Neural crest cell (in vitro differentiated cells): ENCODE data around the gene SLC26A8. TPM values are rescaled to one million over a fixed set of nuclear protein-coding genes. Genes with fewer than 3 reads are reported as not detected.
"Not testable (repeated sequence)": the region's sequence is repeated elsewhere in the genome, so short reads cannot be mapped to it uniquely, and the experiment has no call there.

Experiments used
- DNase-seq: peaks from one replicate; pipeline ENCODE4 v3.0.0; 2021; ENCODE audit warnings: low read depth, mixed read lengths, low spot score
- H3K27ac Mint-ChIP-seq: one replicate; pipeline ENCODE4 v1.8.0; 2021; ENCODE audit warnings: mild to moderate bottlenecking, mixed read lengths; ENCODE audit not compliant: unreplicated experiment
- H3K27me3 Mint-ChIP-seq: 2 replicates; pipeline ENCODE4 v1.8.0; 2021; ENCODE audit warnings: low read depth, mild to moderate bottlenecking, mixed read lengths
- H3K36me3 Mint-ChIP-seq: 2 replicates; pipeline ENCODE4 v1.8.0; 2021; ENCODE audit warnings: low read depth, mild to moderate bottlenecking, mixed read lengths
- H3K4me1 Mint-ChIP-seq: 2 replicates; pipeline ENCODE4 v1.8.0; 2021; ENCODE audit warnings: mixed read lengths
- H3K4me3 Mint-ChIP-seq: one replicate; pipeline ENCODE4 v1.8.0; 2021; ENCODE audit warnings: mild to moderate bottlenecking, mixed read lengths
- H3K9me3 Mint-ChIP-seq: 2 replicates; pipeline ENCODE4 v1.8.0; 2021; ENCODE audit warnings: mixed read lengths
- CTCF ChIP-seq: fragments of 200-600 bp; sonication (generic); conservative IDR thresholded peaks from 2 replicates; pipeline ENCODE4 v1.5.0; 2021; ENCODE audit warnings: antibody characterized with exemption, mild to moderate bottlenecking
- total RNA-seq: library from RNA; stranded (reverse); gene quantifications from 2 replicates; pipeline ENCODE4 v1.2.1, GENCODE V29; 2021

SLC26A8 gene
- total RNA-seq, 1 donor from 2014 or later, result 0.33 TPM

DNA sequence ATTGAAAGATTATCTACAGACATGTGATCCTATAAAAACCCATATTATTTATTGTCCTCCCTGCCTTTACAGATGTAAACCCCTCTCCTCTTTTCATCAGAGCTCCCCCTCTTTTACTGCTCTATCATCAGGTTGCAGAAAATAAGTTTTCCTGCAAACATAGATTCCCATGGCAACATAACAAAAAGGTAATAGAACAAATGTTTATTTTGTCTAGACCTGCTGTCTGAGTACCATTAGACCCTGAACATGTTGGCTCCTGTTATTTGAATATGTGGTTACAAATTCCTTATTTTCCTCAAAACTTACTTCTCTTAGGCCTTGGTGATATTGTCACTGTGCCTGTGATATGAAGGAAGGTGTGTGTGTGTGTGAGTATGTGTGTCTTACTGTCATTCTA is 14.7 kb upstream of the SLC26A8 start:
- H3K4me1 Mint-ChIP-seq, result peaks cover 17% of the 10 kb centered on the region
- H3K27ac Mint-ChIP-seq, result no peak overlapping the region
- peaks cover under 1% of the 10 kb centered on the region for H3K36me3 Mint-ChIP-seq
- no peak overlapping the region for H3K4me3 Mint-ChIP-seq
- H3K9me3 Mint-ChIP-seq, result no peaks in the 10 kb centered on the region
- H3K27me3 Mint-ChIP-seq, result no peaks in the 10 kb centered on the region
- no peak for DNase-seq
- no peak for TF ChIP-seq CTCF

DNA sequence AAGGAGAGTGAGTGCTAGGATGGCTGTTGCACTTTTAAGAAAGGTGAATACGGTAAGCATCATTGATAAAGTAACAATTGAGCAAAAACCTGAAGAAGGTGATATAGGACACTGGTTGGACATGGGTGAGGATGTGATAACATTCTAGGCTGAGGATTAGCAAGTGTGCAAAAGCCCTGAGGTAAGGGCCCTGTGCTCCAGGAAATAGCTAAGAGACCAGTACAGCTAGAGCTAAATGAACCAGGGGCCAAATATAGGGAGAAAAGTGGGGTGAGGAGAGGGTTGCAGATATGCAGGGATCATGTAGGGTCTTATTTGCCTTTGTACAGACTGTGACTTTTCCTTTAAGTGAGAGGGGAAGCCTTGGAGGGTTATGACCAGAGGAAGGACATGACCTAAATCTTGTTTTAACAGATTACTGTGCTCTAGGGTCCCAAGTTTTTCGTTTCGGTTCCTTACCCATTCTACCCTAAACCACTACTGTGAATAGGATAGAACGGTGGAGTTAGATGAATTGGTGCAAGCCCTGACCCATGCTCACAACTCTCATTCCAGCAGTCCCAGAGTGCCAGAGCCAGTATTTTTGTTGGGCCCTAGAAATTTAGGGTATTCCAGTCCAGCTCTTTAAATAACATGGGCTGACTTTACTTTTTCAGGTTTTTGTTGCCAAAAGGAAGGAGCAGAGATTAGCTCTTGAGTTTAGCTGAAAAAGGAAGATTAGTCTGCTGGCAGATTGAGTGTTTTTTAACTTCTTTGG is 13.9 kb upstream of the SLC26A8 start:
- no peak for DNase-seq
- Mint-ChIP-seq H3K27ac (no peak overlapping the region), H3K27me3 (no peaks in the 10 kb centered on the region), H3K4me3 (no peak overlapping the region), H3K4me1 (peaks cover 17% of the 10 kb centered on the region), H3K9me3 (no peaks in the 10 kb centered on the region), H3K36me3 (no peaks in the 10 kb centered on the region)
- no peak for TF ChIP-seq CTCF

- no peak for TF ChIP-seq CTCF
- no peak for DNase-seq
- no peak overlapping the region for H3K4me3 Mint-ChIP-seq
- no peaks in the 10 kb centered on the region for H3K27me3 Mint-ChIP-seq
- H3K36me3 Mint-ChIP-seq, result peaks cover 3% of the 10 kb centered on the region
- peaks cover 19% of the 10 kb centered on the region for H3K4me1 Mint-ChIP-seq
- H3K27ac Mint-ChIP-seq, result no peak overlapping the region
- no peaks in the 10 kb centered on the region for H3K9me3 Mint-ChIP-seq
Measured at GRCh38 chr6:36035225-36035624, 10.8 kb upstream of the SLC26A8 start.

DNA sequence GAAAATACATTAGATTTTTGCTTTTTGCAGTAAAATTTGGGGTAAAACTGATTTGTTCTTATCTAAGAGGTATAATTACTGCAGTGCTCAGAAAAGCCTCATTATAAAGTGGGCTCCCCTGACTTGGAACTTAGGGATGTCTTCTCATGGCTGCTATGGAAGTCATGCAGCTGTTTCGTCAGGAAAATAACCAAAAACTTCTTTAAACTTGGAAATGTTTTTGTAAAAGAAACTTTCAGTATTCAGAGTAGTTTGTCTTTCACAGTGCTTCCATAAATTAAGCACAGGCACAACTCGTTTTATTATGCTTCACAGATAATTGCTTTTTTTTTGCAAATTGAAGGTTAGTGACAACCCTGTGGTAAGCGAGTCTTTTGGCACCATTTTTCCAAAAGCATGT is 10.0 kb upstream of the SLC26A8 start:
- no peak for TF ChIP-seq CTCF
- no peak overlapping the region for H3K4me3 Mint-ChIP-seq
- H3K9me3 Mint-ChIP-seq, result no peaks in the 10 kb centered on the region
- DNase-seq, result no peak
- peaks cover 22% of the 10 kb centered on the region for H3K4me1 Mint-ChIP-seq
- H3K27me3 Mint-ChIP-seq, result no peaks in the 10 kb centered on the region
- H3K27ac Mint-ChIP-seq, result no peak overlapping the region
- H3K36me3 Mint-ChIP-seq, result peaks cover 3% of the 10 kb centered on the region

DNA sequence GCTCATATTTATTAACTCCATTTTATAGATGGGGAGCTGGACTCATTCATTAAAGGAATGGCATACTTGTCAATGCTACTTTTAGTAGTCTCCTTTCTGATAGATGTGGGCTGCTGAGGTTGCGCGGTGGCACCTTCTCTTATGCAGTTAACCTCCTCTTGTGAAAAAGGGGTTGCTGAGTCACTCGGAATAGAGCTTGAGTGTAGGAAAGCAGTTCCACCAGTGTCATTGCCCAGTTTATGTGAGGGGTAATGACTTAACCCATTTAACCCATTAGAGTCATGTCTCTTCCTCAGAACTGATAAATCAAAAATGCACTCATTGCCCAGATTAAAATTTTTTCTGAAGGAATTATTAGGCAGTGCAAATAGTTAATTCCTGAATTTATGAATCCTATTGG is 9.5 kb upstream of the SLC26A8 start:
- DNase-seq, result no peak
- Mint-ChIP-seq H3K27ac (no peak overlapping the region), H3K9me3 (no peaks in the 10 kb centered on the region), H3K4me3 (no peak overlapping the region), H3K4me1 (peaks cover 27% of the 10 kb centered on the region), H3K27me3 (no peaks in the 10 kb centered on the region), H3K36me3 (peaks cover 3% of the 10 kb centered on the region)
- TF ChIP-seq CTCF, result no peak

DNA sequence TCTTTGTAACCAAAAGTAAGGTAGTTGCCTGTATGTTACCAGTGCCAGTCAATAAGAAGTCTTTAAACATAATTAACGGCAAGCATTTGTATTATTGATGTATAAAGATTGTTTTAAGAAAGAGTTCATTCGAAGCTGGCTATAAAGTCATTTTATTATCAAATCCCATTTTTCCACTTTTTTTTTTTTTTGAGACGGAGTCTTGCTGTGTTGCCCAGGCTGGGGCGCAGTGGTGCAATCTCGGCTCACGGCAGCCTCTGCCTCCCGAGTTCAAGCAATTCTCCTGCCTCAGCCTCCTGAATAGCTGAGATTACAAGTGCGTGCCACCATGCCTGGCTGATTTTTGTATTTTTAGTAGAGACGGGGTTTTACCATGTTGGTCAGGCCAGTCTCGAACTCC is 8.7 kb upstream of the SLC26A8 start:
- H3K4me1 Mint-ChIP-seq, result peaks cover 26% of the 10 kb centered on the region
- not testable (repeated sequence) for H3K9me3 Mint-ChIP-seq, DNase-seq, H3K4me3 Mint-ChIP-seq, H3K27me3 Mint-ChIP-seq, H3K27ac Mint-ChIP-seq, H3K36me3 Mint-ChIP-seq
